HG02973 (cell line): Measurements from ENCODE around the gene CYSLTR1.
"Not testable (repeated sequence)": the region's sequence is repeated elsewhere in the genome, so short reads cannot be mapped to it uniquely, and the experiment has no call there.

Source experiments
- ATAC-seq: cut with Tn5 transposase; IDR thresholded peaks from one replicate; pipeline ENCODE4 v1.9.1; 2021; ENCODE audit warnings: moderate library complexity; ENCODE audit not compliant: unreplicated experiment

CYSLTR1 gene

GRCh38 chrX:78226047-78226446, 101.4 kb downstream of the CYSLTR1 start:
- ATAC-seq, result not testable (repeated sequence)
